Glutamatergic neuron (in vitro differentiated cells): ENCODE measurements around the gene PGD. TPM values are rescaled to one million over a fixed set of nuclear protein-coding genes. Genes with fewer than 3 reads are reported as not detected.

Experiments
- DNase-seq: peaks from one replicate; pipeline ENCODE4 v3.0.0; 2022
- H3K27ac Mint-ChIP-seq: one replicate; pipeline ENCODE4 v1.8.0; 2020; ENCODE audit warnings: mild to moderate bottlenecking, mixed read lengths, inconsistent platforms; ENCODE audit not compliant: unreplicated experiment
- H3K27me3 Mint-ChIP-seq: one replicate; pipeline ENCODE4 v1.8.0; 2020; ENCODE audit warnings: mild to moderate bottlenecking, moderate library complexity, mixed read lengths, inconsistent platforms; ENCODE audit not compliant: unreplicated experiment
- H3K36me3 Mint-ChIP-seq: one replicate; pipeline ENCODE4 v1.8.0; 2020; ENCODE audit warnings: mild to moderate bottlenecking, mixed read lengths, inconsistent platforms; ENCODE audit not compliant: unreplicated experiment
- H3K4me1 Mint-ChIP-seq: one replicate; pipeline ENCODE4 v1.8.0; 2020; ENCODE audit warnings: mild to moderate bottlenecking, low read depth, mixed read lengths, inconsistent platforms; ENCODE audit not compliant: unreplicated experiment
- H3K4me3 Mint-ChIP-seq: one replicate; pipeline ENCODE4 v1.8.0; 2020; ENCODE audit warnings: mild to moderate bottlenecking, mixed read lengths, inconsistent platforms; ENCODE audit not compliant: unreplicated experiment
- H3K9me3 Mint-ChIP-seq: one replicate; pipeline ENCODE4 v1.8.0; 2020; ENCODE audit warnings: mild to moderate bottlenecking, moderate library complexity, mixed read lengths, inconsistent platforms; ENCODE audit not compliant: unreplicated experiment
- total RNA-seq: library from RNA; stranded (reverse); fragmentation: NEBNext Ultra II Directional; extraction: Animal tissue kit (Norgen Biotek cat#: 25700); gene quantifications from one replicate; pipeline ENCODE4 v1.2.1, GENCODE V29; 2021; ENCODE audit not compliant: unreplicated experiment
- TF ChIP-seq, protein P1 (sequence below): fragments of 200-600 bp; sonication (generic); IDR thresholded peaks from one replicate; pipeline ENCODE4 v1.5.0; 2021; ENCODE audit not compliant: partially characterized antibody, unreplicated experiment

PGD gene
- total RNA-seq, 1 donor from 2014 or later = 304 TPM

DNA sequence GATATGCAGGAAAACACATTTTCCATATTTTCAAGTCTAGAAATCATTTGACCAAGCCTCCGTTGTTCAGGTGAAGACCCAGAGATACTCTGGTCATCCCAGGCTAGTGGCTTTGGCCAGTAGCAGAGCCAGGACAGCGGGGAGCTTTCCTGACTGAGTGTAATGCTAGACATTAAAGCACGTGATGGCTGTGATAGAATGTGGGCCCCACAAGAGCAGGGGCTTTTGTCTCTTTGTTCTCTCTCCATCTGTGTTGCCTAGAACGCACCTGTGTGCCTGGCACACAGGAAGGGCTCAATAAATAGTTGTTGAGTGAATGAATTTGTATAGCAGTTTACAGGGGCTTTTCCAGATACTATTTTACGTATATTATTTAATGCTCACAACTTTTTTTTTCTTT lies 41.9 kb downstream of the PGD start:
- DNase-seq = no peak
- Mint-ChIP-seq H3K27ac (peak overlapping the region; percentile 20), H3K4me1 (peaks cover 5% of the 10 kb centered on the region), H3K27me3 (no peaks in the 10 kb centered on the region), H3K9me3 (no peaks in the 10 kb centered on the region), H3K4me3 (no peak overlapping the region), H3K36me3 (no peaks in the 10 kb centered on the region)
- TF ChIP-seq, protein P1, sequence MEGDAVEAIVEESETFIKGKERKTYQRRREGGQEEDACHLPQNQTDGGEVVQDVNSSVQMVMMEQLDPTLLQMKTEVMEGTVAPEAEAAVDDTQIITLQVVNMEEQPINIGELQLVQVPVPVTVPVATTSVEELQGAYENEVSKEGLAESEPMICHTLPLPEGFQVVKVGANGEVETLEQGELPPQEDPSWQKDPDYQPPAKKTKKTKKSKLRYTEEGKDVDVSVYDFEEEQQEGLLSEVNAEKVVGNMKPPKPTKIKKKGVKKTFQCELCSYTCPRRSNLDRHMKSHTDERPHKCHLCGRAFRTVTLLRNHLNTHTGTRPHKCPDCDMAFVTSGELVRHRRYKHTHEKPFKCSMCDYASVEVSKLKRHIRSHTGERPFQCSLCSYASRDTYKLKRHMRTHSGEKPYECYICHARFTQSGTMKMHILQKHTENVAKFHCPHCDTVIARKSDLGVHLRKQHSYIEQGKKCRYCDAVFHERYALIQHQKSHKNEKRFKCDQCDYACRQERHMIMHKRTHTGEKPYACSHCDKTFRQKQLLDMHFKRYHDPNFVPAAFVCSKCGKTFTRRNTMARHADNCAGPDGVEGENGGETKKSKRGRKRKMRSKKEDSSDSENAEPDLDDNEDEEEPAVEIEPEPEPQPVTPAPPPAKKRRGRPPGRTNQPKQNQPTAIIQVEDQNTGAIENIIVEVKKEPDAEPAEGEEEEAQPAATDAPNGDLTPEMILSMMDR = no peak

DNA sequence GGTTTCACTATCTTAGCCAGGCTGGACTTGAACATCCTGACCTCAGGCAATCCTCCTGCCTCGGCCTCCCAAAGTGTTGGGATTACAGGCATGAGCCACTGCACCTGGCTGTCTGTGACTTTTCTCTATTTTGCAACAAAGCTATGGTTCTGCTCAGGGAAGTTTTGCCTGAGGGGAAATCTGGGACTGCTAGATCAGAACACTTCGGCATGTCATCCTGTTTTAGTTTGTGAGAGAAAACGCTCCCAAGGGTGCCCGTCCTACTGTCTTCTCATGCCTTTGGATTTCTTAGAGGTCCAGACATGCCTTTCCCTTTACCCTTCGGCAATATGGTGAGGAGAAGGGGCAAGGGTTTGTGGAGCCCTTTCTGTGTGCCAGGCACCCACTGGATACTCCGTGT lies 45.4 kb downstream of the PGD start:
- Mint-ChIP-seq H3K9me3 (no peaks in the 10 kb centered on the region), H3K4me3 (no peak overlapping the region), H3K4me1 (peaks cover 5% of the 10 kb centered on the region), H3K27ac (no peak overlapping the region), H3K27me3 (no peaks in the 10 kb centered on the region), H3K36me3 (no peaks in the 10 kb centered on the region)
- TF ChIP-seq, protein P1 = no peak
- DNase-seq = no peak

DNA sequence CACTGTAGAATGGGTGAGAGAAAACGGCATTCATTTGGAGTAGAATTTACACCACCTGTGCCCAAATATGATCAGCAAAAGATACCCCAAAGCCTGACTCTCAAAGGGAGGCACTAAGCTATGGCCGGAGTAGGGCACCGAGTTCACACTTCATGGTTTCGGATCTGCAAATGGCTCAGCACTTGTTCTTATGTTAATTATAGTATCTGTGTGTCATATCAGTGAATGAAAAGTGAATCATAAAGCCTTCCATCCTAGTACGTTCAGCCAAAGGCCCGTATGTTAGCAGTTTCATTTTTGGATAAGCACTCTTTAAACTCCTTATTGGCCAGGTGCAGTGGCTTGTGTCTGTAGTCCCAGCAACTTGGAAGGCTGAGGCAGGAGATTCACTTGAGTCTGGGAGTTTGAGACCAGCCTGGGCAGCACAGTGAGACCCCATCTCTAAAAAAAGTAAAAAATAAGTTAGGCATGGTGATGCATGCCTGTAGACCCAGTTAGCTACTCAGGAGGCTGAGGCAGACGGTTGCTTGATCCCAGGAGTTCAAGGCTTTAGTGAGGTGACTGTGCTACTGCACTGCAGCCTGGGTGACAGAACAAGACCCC lies 46.0 kb downstream of the PGD start:
- no peaks in the 10 kb centered on the region for H3K27me3 Mint-ChIP-seq
- no peaks in the 10 kb centered on the region for H3K36me3 Mint-ChIP-seq
- DNase-seq = no peak
- H3K9me3 Mint-ChIP-seq = no peaks in the 10 kb centered on the region
- H3K4me3 Mint-ChIP-seq = no peak overlapping the region
- peaks cover 8% of the 10 kb centered on the region for H3K4me1 Mint-ChIP-seq
- no peak overlapping the region for H3K27ac Mint-ChIP-seq
- TF ChIP-seq, protein P1 = no peak

DNA sequence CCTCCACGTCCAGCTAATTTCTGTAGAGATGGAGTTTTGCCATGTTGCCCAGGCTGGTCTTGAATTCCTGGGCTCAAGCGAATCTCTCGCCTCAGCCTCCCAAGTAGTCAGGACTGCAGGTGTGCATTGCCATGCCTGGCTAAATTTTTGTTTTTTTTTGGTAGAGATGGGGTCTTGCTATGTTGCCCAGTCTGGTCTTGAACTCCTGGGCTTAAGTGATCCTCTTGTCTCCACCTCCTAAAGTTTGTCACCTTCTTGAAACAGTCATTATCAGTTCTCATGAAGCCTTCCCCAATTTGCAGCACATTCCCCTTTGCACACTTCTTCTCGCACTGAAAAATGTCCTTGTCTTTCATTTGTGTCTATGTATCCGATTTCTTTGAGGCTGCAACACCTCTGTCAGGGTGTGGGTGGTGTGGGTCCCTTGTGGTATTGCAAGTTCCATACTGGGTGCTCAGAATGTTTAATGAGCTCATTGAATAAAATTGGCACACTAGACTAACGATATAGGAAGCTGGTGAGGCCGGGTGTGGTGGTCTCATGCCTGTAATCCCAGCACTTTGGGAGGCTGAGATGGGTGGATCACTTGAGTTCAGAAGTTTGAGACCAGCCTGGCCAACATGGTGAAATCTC lies 48.0 kb downstream of the PGD start:
- DNase-seq = no peak
- Mint-ChIP-seq H3K27me3 (no peaks in the 10 kb centered on the region), H3K9me3 (no peaks in the 10 kb centered on the region), H3K4me1 (peaks cover 19% of the 10 kb centered on the region), H3K4me3 (no peak overlapping the region), H3K27ac (no peak overlapping the region), H3K36me3 (no peaks in the 10 kb centered on the region)
- TF ChIP-seq, protein P1 = no peak

DNA sequence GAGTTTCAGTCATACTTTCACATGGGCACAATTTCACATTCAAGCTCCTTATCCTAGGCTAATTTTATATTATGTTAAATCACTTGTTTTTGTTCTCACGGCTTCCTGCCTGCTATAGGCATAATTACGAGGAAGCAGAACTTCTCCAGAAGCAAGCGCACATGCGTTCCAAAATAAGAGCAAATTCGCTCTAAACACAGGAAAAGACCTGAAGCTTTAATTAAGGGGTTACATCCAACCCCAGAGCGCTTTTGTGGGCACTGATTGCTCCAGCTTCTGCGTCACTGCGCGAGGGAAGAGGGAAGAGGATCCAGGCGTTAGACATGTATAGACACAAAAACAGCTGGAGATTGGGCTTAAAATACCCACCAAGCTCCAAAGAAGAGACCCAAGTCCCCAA lies 50.9 kb downstream of the PGD start, which contains the start of gene CORT:
CORT (plus strand) TSS at position 281 of the 400 bp plus-strand sequence. CDS start 193 bp downstream, outside the sequence.
- peaks cover 20% of the 10 kb centered on the region for H3K4me1 Mint-ChIP-seq
- H3K27ac Mint-ChIP-seq = peak within 1 kb of the TSS; percentile 60
- H3K4me3 Mint-ChIP-seq = peak within 1 kb of the TSS; percentile 59
- TF ChIP-seq, protein P1 = no peak
- no peak for DNase-seq
- H3K36me3 Mint-ChIP-seq = no peaks in the 10 kb centered on the region
- no peaks in the 10 kb centered on the region for H3K9me3 Mint-ChIP-seq
- no peaks in the 10 kb centered on the region for H3K27me3 Mint-ChIP-seq
